Stimulated activated CD8-positive, alpha-beta memory T cell treated with anti-CD3 and anti-CD28 coated beads, Interleukin-12 subunit alpha, Interleukin-12 subunit beta, amount 100 ng/mL, for 24 hours (primary cell): ENCODE data around the gene HUNK.

ENCODE experiments used
- DNase-seq: peaks from one replicate; pipeline ENCODE4 v3.0.0-alpha.2; 2020; ENCODE audit errors: extremely low read depth

The HUNK gene

GRCh38 chr21:31952828-31953227 lies 80.0 kb downstream of the HUNK start:
- DNase-seq: no peak

DNA sequence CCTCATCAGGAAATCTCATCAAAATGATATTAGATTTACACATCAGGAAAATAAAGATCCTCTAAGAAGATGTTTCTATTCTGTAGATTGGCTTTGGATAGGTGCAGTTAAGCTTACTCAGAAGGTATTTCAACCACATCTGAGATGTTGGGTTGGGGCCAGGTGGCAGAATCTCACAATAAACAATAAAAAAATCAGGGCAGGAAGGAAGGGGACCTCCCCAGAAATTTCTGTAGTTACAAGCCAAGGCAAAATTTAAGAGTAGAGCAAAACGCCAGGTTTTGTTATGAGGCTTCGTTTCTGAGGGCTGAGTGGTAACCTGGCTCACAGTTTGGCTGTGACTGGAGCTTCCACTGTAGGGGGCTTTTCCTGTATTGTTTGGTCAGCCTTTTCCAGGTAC lies 84.8 kb downstream of the HUNK start:
- DNase-seq: no peak

GRCh38 chr21:31959881-31960280 lies 87.1 kb downstream of the HUNK start:
- no peak for DNase-seq

GRCh38 chr21:31961027-31961426 lies 88.2 kb downstream of the HUNK start:
- DNase-seq: no peak

DNA sequence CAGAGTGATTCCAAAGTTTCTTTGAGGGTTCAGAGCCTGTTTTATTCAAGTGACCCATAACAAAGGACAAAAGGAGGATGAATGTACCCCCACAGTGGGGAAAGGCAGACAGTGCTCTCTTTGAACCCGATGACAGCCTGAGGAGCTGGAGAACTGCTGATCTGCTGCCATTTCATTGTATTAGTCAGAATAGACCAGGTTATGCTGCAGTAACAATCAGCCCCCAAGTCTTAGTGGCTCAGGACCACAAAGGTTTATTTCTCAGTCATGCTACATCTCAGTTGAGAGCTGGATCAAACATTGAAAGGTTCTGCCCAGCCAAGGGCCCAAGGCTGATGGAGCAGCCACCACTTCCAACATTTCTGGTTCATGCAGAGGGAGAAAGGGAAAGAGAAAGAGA lies 88.9 kb downstream of the HUNK start:
- no peak for DNase-seq

DNA sequence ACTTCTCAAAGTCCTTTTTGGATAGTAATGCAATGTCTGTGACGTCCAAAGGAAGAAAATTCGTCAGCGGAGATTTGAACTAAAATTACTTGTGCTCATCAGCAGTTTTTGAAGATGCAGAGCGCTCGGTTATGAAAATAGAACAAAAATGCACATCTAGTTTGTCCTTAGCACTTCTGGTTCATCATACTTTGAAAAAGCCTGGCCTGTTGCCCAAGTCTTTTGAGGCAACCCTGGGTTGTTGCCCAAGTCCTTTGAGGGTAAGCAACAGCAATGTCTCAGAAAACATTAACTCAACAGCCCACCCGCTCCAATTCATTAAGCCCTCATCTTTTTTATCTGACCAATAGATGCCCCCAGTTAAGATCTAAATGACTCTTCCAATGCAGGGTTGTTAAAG lies 91.9 kb downstream of the HUNK start:
- DNase-seq: no peak

DNA sequence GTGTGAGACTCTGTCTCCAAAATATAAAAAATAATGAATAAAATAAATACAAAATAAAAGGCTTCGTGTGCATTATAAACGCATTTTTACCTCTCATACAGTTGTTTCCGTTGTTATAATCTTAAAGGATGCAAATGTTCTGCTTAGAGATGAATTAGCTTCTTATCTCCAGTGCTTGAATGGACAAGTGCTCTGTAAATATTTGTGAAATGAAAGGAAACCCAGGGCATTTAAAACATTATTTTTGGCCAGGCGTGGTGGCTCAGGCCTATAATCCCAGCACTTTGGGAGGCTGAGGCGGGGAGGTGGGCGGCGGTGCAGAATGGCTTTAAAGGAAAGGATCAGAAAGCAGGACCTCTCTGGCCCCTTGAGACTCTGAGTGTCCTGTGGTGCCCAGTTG lies 94.5 kb downstream of the HUNK start:
- DNase-seq: no peak

DNA sequence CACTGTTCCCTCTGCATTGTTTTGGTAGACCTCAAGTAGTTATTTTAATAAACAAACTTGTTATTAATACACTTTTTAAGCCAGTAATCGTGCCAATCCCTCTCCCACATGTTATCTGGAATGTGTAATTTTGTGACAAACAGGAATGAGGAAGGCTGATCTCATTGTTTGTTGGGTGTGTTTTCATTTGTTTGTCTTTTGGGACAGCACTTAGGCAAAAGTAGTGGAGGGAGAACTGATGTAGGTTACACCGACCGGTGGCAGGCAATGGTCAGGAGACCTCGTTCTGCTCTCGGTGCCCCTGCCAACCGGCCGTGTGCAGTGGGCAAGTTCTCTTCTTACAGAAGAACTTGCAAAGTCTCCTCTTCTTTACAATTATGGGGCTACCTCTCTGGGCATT lies 99.8 kb downstream of the HUNK start:
- no peak for DNase-seq

GRCh38 chr21:31973402-31973944 lies 100.7 kb downstream of the HUNK start:
- DNase-seq: no peak

- peak; percentile 10 for DNase-seq
Observed at GRCh38 chr21:31974454-31974985, 101.7 kb downstream of the HUNK start.

DNA sequence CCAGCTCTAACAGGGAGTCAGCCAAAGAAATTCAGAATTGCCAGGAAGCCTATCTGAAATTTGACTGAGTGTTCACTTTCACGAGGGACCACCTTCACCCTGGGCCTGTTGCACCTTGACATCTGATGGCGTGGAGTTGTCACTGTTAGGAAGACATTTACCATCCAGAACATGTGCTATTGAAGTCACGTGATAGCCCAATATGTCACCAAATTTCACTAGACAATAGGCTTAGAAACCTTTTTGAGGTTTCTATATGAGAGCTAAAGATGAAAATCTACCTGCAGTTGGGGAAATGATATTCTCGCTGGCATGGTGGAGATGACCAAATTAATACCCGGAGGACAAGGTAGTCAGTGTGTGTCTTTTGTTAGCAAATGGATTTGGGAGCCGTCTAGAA lies 102.7 kb downstream of the HUNK start:
- DNase-seq: no peak

DNA sequence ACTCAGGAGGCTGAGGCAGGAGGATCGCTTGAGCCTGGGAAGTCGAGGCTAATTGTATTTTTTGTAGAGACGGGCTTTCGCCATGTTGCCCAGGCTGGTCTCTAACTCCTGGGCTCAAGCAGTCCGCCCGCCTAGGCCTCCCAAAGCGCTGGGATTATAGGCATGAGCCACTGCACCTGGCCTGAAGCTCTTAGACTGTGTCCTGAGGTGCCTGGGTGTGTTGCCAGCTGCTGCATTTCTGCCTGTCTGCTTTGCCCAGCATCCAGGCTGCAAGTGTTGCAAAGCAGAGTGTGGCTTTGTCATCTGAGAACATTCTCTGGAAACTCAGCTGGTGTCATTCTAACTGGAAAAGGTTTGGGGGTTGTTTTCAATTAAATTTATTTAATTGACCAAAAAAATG lies 105.0 kb downstream of the HUNK start:
- no peak for DNase-seq

- DNase-seq: no peak
Observed at GRCh38 chr21:31983120-31983519, 110.3 kb downstream of the HUNK start.

GRCh38 chr21:31983554-31983953 lies 110.7 kb downstream of the HUNK start:
- DNase-seq: no peak

- no peak for DNase-seq
Observed at GRCh38 chr21:31985398-31985797, 112.6 kb downstream of the HUNK start.

DNA sequence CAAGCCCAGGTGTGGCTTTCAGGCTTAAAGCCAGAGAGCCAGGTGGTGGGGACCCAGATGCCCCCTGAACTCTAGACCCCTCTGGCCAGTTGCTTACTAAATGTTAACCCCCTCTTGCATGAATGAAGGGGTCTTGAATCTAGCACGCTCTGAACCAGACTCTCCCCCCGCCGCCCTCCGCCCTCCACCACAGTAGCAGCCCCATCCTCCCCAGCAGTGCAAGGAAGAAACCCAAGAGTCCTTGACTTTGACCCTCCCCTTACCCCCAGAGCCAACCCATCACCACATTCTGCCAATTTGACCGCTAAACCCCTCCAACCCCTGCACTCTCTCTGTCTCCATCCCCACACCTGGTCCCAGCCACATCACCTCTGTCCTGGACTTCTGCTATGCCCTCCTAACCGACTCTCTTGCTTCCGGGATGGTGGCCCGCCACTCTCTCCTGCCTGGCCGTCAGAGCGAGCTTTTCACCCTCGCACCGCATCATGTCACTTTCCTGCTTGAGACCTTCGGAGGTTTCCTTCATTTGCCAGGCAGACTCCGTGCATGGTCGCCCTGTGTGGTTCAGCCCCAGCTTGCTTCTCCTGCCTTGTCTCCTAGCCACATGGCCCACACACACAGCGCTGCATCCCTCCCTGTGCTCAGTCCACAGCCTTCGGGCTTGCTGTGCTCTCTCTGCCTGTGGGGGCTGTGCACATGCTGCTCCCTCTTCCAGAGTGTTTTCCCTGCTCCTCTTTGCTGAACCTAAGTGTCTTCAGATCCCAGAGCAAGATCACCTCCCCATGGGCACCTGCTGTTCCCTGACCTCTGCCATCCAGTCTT lies 113.4 kb downstream of the HUNK start:
- no peak for DNase-seq

DNA sequence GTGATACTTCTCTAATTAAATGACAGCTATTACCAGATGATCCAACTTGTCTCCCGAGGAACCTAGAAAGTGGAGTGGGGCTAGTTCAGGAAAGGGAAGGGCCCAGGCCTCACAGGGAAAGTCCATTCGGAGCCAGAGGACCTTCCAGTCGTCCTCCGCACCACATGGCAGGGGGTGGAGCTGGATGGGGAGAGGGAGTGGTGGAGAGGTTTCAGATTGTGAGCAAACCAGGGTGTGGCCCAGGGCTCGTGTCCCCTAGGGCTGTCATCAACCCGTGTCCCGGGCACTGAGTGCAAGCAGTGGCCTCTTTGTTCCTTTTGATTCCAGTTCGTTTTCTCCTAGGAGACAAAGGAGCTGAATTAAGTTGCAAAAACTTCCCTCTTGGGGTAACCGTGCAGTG lies 114.9 kb downstream of the HUNK start:
- DNase-seq: no peak

GRCh38 chr21:31988492-31989290 lies 115.9 kb downstream of the HUNK start:
- no peak for DNase-seq

GRCh38 chr21:31991356-31992331 lies 118.8 kb downstream of the HUNK start:
- no peak for DNase-seq

DNA sequence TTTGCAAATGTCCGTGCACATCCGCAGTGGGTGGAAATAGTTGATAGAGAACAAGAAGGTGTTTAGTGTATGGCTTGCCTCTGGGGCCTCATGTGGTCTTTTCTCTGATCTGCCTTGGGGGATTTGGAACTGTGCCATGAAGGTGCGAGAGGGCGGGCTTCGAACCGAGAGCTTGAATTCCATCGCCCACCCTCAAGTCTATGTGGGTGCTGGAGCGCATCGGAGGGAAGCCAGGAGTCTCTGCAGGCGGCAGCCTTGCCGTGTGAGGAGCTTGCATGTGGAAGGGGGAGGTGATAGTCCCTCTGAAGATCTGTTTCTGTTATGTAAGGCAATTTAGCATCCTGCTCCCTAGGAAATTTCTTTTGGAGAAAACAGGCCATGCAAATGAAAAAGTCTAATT lies 119.6 kb downstream of the HUNK start:
- no peak for DNase-seq
